ENCODE results near the gene ELANE. TPM values are rescaled to one million over a fixed set of nuclear protein-coding genes. Genes with fewer than 3 reads are reported as not detected.

ELANE gene
- total and polyA plus RNA-seq, 7 donors: 0.64 to 3.6 (median 1.8) TPM; not detected in 3

DNA sequence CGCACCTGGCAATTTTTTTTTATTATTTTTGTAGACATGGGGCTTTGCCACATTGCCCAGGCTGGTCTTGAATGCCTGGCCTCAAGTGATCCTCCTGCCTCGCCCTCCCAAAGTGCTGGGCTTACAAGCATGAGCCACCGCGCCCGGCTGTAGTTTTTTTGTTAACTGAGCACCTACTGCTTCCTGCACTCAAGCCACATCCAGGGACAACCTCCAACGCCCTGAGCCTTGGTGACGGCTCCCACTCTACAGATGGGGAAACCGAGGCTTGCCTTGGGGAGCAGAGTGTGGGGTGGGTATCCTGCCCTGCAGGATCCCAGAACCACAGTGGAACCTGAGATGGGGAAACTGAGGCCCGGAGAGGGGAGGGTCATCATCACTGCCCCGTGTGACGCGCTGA lies 3.0 kb downstream of the ELANE start:
- 83 to 89% methylated on average over 12 of the region's 12 CpGs for WGBS, 2 donors
- Histone ChIP-seq H3K27ac (no peak overlapping the region), H3K27me3 (peaks cover 29 to 75% (median 44%) of the 10 kb centered on the region in 3 donors), H3K4me3 (no peak overlapping the region), H3K4me1 (peaks cover 0 to 29% (median 23%) of the 10 kb centered on the region in 4 donors), H3K9me3 (no peaks in the 10 kb centered on the region), H3K36me3 (no peaks in the 10 kb centered on the region)
- no peak for DNase-seq
- TF ChIP-seq EP300 (IDR thresholded peaks at IDR 0.05) (no peak), POLR2A (IDR thresholded peaks at IDR 0.05) (no peak), POLR2AphosphoS5 (IDR thresholded peaks at IDR 0.05) (no peak)
- TF ChIP-seq, protein P1, sequence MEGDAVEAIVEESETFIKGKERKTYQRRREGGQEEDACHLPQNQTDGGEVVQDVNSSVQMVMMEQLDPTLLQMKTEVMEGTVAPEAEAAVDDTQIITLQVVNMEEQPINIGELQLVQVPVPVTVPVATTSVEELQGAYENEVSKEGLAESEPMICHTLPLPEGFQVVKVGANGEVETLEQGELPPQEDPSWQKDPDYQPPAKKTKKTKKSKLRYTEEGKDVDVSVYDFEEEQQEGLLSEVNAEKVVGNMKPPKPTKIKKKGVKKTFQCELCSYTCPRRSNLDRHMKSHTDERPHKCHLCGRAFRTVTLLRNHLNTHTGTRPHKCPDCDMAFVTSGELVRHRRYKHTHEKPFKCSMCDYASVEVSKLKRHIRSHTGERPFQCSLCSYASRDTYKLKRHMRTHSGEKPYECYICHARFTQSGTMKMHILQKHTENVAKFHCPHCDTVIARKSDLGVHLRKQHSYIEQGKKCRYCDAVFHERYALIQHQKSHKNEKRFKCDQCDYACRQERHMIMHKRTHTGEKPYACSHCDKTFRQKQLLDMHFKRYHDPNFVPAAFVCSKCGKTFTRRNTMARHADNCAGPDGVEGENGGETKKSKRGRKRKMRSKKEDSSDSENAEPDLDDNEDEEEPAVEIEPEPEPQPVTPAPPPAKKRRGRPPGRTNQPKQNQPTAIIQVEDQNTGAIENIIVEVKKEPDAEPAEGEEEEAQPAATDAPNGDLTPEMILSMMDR (IDR thresholded peaks at IDR 0.05): no peak
- intact Hi-C loops (cut with DNase I): loop anchor here (5.0 kb wide), 1 partner anchor 83 kb away; no protein-coding TSS in a partner anchor

DNA sequence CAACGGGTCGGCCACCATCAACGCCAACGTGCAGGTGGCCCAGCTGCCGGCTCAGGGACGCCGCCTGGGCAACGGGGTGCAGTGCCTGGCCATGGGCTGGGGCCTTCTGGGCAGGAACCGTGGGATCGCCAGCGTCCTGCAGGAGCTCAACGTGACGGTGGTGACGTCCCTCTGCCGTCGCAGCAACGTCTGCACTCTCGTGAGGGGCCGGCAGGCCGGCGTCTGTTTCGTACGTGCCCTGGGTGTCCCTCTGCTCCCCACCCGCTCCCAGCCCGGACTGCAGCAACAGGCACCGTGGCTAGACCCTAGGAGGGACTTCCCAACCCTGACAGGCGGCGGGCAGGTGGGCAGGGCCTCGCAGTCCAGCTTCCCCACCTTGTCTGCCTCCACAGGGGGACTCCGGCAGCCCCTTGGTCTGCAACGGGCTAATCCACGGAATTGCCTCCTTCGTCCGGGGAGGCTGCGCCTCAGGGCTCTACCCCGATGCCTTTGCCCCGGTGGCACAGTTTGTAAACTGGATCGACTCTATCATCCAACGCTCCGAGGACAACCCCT lies 3.5 kb downstream of the ELANE start:
- H3K36me3 ChIP-seq: no peaks in the 10 kb centered on the region
- 74 to 81% methylated on average over 40 of the region's 40 CpGs for WGBS, 2 donors
- H3K27ac ChIP-seq: no peak overlapping the region
- peaks cover 32 to 80% (median 49%) of the 10 kb centered on the region in 3 donors for H3K27me3 ChIP-seq
- intact Hi-C loops (cut with DNase I): loop anchor here (5.0 kb wide), 1 partner anchor 83 kb away; no protein-coding TSS in a partner anchor
- H3K4me1 ChIP-seq: peaks cover 0 to 29% (median 25%) of the 10 kb centered on the region in 4 donors
- H3K9me3 ChIP-seq: no peaks in the 10 kb centered on the region
- no peak for DNase-seq
- TF ChIP-seq POLR2A (IDR thresholded peaks at IDR 0.05): no peak
- TF ChIP-seq EP300 (IDR thresholded peaks at IDR 0.05): no peak
- TF ChIP-seq POLR2AphosphoS5 (IDR thresholded peaks at IDR 0.05): no peak
- TF ChIP-seq, protein P1 (IDR thresholded peaks at IDR 0.05): no peak
- no peak overlapping the region for H3K4me3 ChIP-seq

DNA sequence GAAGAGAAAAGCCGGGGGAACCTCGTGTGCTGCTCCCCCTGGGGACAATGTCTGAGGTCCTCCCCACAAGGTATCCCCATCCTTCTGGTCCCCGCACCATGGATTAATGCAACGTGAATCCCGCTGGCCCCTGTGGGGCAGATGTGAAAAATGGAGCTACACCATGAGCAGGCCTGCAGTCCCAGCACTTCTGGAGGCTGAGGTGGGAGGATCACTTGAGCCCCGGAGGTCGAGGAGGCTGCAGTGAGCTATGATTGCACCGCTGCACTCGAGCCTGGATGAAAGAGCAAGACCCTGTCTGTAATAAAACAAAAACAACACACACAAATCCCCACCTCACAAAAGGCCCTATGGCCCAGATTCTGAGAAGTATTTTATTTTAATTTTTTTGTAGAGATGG lies 6.2 kb downstream of the ELANE start:
- Histone ChIP-seq H3K4me1 (peaks cover 0 to 36% (median 25%) of the 10 kb centered on the region in 4 donors), H3K4me3 (no peak overlapping the region), H3K27ac (peak overlapping the region in 1 of 4 donors; percentile 59), H3K36me3 (no peaks in the 10 kb centered on the region), H3K9me3 (no peaks in the 10 kb centered on the region), H3K27me3 (peaks cover 27 to 82% (median 50%) of the 10 kb centered on the region in 3 donors)
- intact Hi-C loops (cut with DNase I): loop anchor here (2.0 to 5.0 kb wide), 2 partner anchors 86 to 125 kb away; no protein-coding TSS in a partner anchor
- DNase-seq: no peak
- TF ChIP-seq EP300 (IDR thresholded peaks at IDR 0.05) (no peak), POLR2AphosphoS5 (IDR thresholded peaks at IDR 0.05) (no peak), POLR2A (IDR thresholded peaks at IDR 0.05) (no peak)
- TF ChIP-seq, protein P1 (IDR thresholded peaks at IDR 0.05): no peak
- 72 to 80% methylated on average over 9 of the region's 9 CpGs for WGBS, 2 donors

DNA sequence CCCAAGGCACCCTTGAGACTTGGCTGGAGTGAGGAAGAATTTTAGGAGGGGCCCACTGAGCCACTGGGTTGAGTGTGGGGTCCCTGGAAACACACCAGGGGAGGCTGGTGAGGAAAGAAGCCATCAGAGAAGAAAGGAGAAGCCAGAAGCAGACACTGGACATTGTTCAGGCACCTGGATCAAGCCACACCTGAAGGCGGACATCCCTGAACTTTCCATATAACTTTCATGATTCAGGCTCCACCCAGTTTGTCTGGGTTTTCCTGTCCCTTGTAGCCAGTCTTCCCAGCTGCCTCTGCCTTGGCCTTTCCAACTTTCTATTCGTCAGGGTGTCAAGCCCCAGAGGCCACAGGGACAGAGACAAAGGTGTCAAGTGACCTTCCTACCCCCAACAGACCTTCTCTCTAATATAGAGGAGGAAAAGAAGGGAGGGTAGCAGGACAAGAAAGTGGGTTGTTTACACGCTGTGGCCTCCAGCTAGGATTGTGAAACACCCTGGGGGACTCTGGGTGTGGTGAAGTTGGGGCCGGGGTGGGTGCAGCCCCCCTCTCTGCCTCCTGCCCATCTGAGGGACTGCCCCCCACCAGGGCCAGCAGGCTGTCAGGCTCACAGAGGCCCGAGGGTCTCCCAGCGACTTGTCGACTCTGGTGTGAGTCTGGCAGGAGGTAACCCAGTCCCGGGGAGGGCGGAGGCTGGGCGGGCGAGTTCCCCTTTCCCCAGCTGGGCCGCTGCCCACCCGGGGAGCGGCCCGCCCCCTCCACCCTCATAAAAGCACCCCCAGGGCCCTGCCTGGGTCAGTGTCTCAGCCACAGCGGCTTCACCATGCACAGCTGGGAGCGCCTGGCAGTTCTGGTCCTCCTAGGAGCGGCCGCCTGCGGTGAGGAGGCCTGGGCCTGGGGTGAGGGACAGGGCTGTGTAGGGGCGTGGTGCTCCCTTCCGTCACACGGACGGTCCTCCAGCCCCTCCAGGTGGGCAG lies 7.1 kb downstream of the ELANE start, which contains the start of gene CFD:
Gene CFD, plus strand, starts transcription at position 797 of the 976 bp plus-strand sequence. Its CDS starts 26 bp downstream, at position 823.
- Histone ChIP-seq H3K27me3 (peaks cover 23 to 76% (median 44%) of the 10 kb centered on the region in 3 donors), H3K4me3 (peak within 1 kb of the TSS; percentile 16 to 45 (median 34)), H3K4me1 (peaks cover 0 to 41% (median 29%) of the 10 kb centered on the region in 4 donors), H3K9me3 (no peaks in the 10 kb centered on the region), H3K27ac (peak within 1 kb of the TSS; percentile 54 to 78 (median 60)), H3K36me3 (no peaks in the 10 kb centered on the region)
- intact Hi-C loops (cut with DNase I): loop anchor here (2.0 to 5.0 kb wide), 2 partner anchors 87 to 124 kb away; no protein-coding TSS in a partner anchor
- WGBS, 2 donors: 7 to 20% methylated on average over 24 of the region's 24 CpGs
- peak; percentile 52 to 84 (median 74) for TF ChIP-seq POLR2AphosphoS5 (IDR thresholded peaks at IDR 0.05)
- TF ChIP-seq POLR2A (IDR thresholded peaks at IDR 0.05): peak in 1 of 2 donors; percentile 46
- TF ChIP-seq, protein P1 (IDR thresholded peaks at IDR 0.05): no peak
- TF ChIP-seq EP300 (IDR thresholded peaks at IDR 0.05): no peak
- DNase-seq: peak; percentile 89

All from sigmoid colon (tissue), 7 donors.